ENCODE results near the gene COL9A3.

The COL9A3 gene

GRCh38 chr20:62840244-62841197 is 23.7 kb downstream of the COL9A3 start:
- H3K36me3 ChIP-seq (ENCODE audit: insufficient read depth): no peaks in the 10 kb centered on the region; the same call in 1 of the 2 replicates
- H3K79me2 ChIP-seq (ENCODE audit: insufficient read depth, low read depth): no peaks in the 10 kb centered on the region

DNA sequence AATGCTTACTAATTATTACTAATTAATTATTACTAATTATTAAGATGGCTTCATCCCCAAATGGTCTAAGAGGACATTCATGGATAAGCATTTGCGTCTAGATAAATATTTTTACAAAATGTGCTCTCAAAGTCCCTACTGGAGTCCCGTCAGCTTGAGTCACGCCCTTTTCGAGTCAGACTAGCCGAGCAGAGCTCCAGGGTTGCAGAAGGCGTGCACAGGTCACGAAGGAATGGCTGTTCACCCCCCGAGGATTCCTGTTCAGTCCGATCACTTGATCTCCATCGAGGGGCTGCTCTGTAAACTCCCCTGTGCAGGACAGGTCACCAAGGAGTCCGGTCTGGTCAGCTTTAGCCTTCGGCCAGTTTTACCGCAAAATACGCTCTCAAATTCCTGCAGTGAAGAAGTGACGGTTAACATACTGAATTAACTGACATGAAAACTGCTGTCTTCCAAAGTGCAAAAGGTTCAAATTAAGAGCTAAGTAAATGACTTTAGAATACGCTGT is 24.9 kb downstream of the COL9A3 start:
- no peaks in the 10 kb centered on the region; the same call in 1 of the 2 replicates for H3K36me3 ChIP-seq (ENCODE audit: insufficient read depth)
- no peak overlapping the region for H3K4me3 ChIP-seq (IDR thresholded peaks at IDR 0.05; ENCODE audit: insufficient read depth, low read depth, low read length)
- peaks cover 22% of the 10 kb centered on the region for H3K4me1 ChIP-seq (ENCODE audit: low read depth, poor library complexity, severe bottlenecking)
- no peaks in the 10 kb centered on the region for H3K79me2 ChIP-seq (ENCODE audit: insufficient read depth, low read depth)
- no peaks in the 10 kb centered on the region for H4K20me1 ChIP-seq (ENCODE audit: insufficient read depth)
- no peak overlapping the region for H3K27ac ChIP-seq
- H3K9ac ChIP-seq: no peak overlapping the region
- no peak overlapping the region for H2AFZ ChIP-seq (ENCODE audit: low read depth)
- TF ChIP-seq, protein P1, sequence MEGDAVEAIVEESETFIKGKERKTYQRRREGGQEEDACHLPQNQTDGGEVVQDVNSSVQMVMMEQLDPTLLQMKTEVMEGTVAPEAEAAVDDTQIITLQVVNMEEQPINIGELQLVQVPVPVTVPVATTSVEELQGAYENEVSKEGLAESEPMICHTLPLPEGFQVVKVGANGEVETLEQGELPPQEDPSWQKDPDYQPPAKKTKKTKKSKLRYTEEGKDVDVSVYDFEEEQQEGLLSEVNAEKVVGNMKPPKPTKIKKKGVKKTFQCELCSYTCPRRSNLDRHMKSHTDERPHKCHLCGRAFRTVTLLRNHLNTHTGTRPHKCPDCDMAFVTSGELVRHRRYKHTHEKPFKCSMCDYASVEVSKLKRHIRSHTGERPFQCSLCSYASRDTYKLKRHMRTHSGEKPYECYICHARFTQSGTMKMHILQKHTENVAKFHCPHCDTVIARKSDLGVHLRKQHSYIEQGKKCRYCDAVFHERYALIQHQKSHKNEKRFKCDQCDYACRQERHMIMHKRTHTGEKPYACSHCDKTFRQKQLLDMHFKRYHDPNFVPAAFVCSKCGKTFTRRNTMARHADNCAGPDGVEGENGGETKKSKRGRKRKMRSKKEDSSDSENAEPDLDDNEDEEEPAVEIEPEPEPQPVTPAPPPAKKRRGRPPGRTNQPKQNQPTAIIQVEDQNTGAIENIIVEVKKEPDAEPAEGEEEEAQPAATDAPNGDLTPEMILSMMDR (conservative IDR thresholded peaks at IDR 0.05; ENCODE audit: low read depth, low read length): no peak
- H3K4me2 ChIP-seq: no peak overlapping the region
- no peaks in the 10 kb centered on the region for H3K27me3 ChIP-seq (ENCODE audit: insufficient read depth, low read depth)

More at GRCh38 chr20:62840244-62841197, 23.7 kb downstream of the COL9A3 start:
- no peak overlapping the region for H3K4me3 ChIP-seq (IDR thresholded peaks at IDR 0.05; ENCODE audit: insufficient read depth, low read depth, low read length)
- peaks cover 22% of the 10 kb centered on the region for H3K4me1 ChIP-seq (ENCODE audit: low read depth, poor library complexity, severe bottlenecking)
- H3K4me2 ChIP-seq: no peak overlapping the region
- no peaks in the 10 kb centered on the region for H3K27me3 ChIP-seq (ENCODE audit: insufficient read depth, low read depth)
- H4K20me1 ChIP-seq (ENCODE audit: insufficient read depth): no peaks in the 10 kb centered on the region
- TF ChIP-seq, protein P1 (conservative IDR thresholded peaks at IDR 0.05; ENCODE audit: low read depth, low read length): no peak
- no peak overlapping the region for H2AFZ ChIP-seq (ENCODE audit: low read depth)
- no peak overlapping the region for H3K27ac ChIP-seq
- no peak overlapping the region for H3K9ac ChIP-seq

GRCh38 chr20:62843656-62844055 is 26.8 kb downstream of the COL9A3 start:
- Histone ChIP-seq H4K20me1 (ENCODE audit: insufficient read depth) (no peaks in the 10 kb centered on the region), H3K9ac (no peak overlapping the region), H3K27me3 (ENCODE audit: insufficient read depth, low read depth) (no peaks in the 10 kb centered on the region), H3K79me2 (ENCODE audit: insufficient read depth, low read depth) (no peaks in the 10 kb centered on the region), H2AFZ (ENCODE audit: low read depth) (no peak overlapping the region), H3K4me2 (no peak overlapping the region), H3K4me1 (ENCODE audit: low read depth, poor library complexity, severe bottlenecking) (peaks cover 7% of the 10 kb centered on the region), H3K4me3 (IDR thresholded peaks at IDR 0.05; ENCODE audit: insufficient read depth, low read depth, low read length) (no peak overlapping the region), H3K27ac (no peak overlapping the region), H3K36me3 (ENCODE audit: insufficient read depth) (no peaks in the 10 kb centered on the region; the same call in 1 of the 2 replicates)
- TF ChIP-seq, protein P1 (conservative IDR thresholded peaks at IDR 0.05; ENCODE audit: low read depth, low read length): no peak

- Histone ChIP-seq H3K27ac (no peak overlapping the region), H3K9ac (no peak overlapping the region)
Measured at GRCh38 chr20:62844182-62844581, 27.3 kb downstream of the COL9A3 start.

More at GRCh38 chr20:62844182-62844581, 27.3 kb downstream of the COL9A3 start:
- Histone ChIP-seq H3K4me1 (ENCODE audit: low read depth, poor library complexity, severe bottlenecking) (peaks cover 2% of the 10 kb centered on the region), H2AFZ (ENCODE audit: low read depth) (no peak overlapping the region), H3K36me3 (ENCODE audit: insufficient read depth) (no peaks in the 10 kb centered on the region; the same call in 1 of the 2 replicates), H4K20me1 (ENCODE audit: insufficient read depth) (no peaks in the 10 kb centered on the region), H3K4me2 (no peak overlapping the region), H3K79me2 (ENCODE audit: insufficient read depth, low read depth) (no peaks in the 10 kb centered on the region), H3K4me3 (IDR thresholded peaks at IDR 0.05; ENCODE audit: insufficient read depth, low read depth, low read length) (no peak overlapping the region), H3K27me3 (ENCODE audit: insufficient read depth, low read depth) (no peaks in the 10 kb centered on the region)
- TF ChIP-seq, protein P1 (conservative IDR thresholded peaks at IDR 0.05; ENCODE audit: low read depth, low read length): no peak
